ENCODE results near the gene PAGE5.

PAGE5 gene

GRCh38 chrX:55220119-55220794 is at the start of gene PAGE5:
TSS of gene PAGE5 (plus strand) at chrX:55220346. CDS start at chrX:55221383, 1,037 bp downstream.
- DNase-seq: no peak

- no peak for DNase-seq
Measured at GRCh38 chrX:55187281-55187680, 32.9 kb upstream of the PAGE5 start.

GRCh38 chrX:55196688-55197087 is 23.5 kb upstream of the PAGE5 start:
- DNase-seq: no peak

GRCh38 chrX:55201930-55202579 is 18.1 kb upstream of the PAGE5 start:
- no peak for DNase-seq

GRCh38 chrX:55206162-55206941 is 13.8 kb upstream of the PAGE5 start:
- no peak for DNase-seq

GRCh38 chrX:55210931-55211677 is 9.0 kb upstream of the PAGE5 start:
- no peak for DNase-seq

- no peak for DNase-seq
Measured at GRCh38 chrX:55213381-55213780, 6.8 kb upstream of the PAGE5 start.

- DNase-seq: no peak
Measured at GRCh38 chrX:55240788-55241340, 20.7 kb downstream of the PAGE5 start.

- DNase-seq: no peak
Measured at GRCh38 chrX:55253528-55253927, 33.4 kb downstream of the PAGE5 start.

- DNase-seq: no peak
Measured at GRCh38 chrX:55260806-55261205, 40.7 kb downstream of the PAGE5 start.

GRCh38 chrX:55264816-55265215 is 44.7 kb downstream of the PAGE5 start, which contains the start of gene PAGE3:
TSS of gene PAGE3 (minus strand) at chrX:55264916. CDS start at chrX:55263903, 1,013 bp downstream.
- no peak for DNase-seq

Data from NCI-H526 treated with DMSO at 0.1 percent for 48 hours (cell line).